IPS-18c (cell line): ENCODE data around the gene SPINDOC.
"Not testable (repeated sequence)": the region's sequence is repeated elsewhere in the genome, so short reads cannot be mapped to it uniquely, and the experiment has no call there.

Source experiments
- H3K4me3 ChIP-seq: 2 replicates; pipeline ENCODE4 v1.7.0; 2013; ENCODE audit warnings: low read depth, mild to moderate bottlenecking, low read length, moderate library complexity; ENCODE audit not compliant: insufficient read depth
- H3K9me3 ChIP-seq: one replicate; pipeline ENCODE4 v1.6.1; 2013; ENCODE audit warnings: mild to moderate bottlenecking, low read length, moderate library complexity; ENCODE audit not compliant: control insufficient read depth, insufficient read depth

SPINDOC gene

GRCh38 chr11:63779039-63779438 lies 34.2 kb upstream of the SPINDOC start:
- Histone ChIP-seq H3K4me3 (no peak overlapping the region), H3K9me3 (no peaks in the 10 kb centered on the region)

GRCh38 chr11:63782749-63783148 lies 30.5 kb upstream of the SPINDOC start:
- Histone ChIP-seq H3K9me3 (no peaks in the 10 kb centered on the region), H3K4me3 (no peak overlapping the region)

DNA sequence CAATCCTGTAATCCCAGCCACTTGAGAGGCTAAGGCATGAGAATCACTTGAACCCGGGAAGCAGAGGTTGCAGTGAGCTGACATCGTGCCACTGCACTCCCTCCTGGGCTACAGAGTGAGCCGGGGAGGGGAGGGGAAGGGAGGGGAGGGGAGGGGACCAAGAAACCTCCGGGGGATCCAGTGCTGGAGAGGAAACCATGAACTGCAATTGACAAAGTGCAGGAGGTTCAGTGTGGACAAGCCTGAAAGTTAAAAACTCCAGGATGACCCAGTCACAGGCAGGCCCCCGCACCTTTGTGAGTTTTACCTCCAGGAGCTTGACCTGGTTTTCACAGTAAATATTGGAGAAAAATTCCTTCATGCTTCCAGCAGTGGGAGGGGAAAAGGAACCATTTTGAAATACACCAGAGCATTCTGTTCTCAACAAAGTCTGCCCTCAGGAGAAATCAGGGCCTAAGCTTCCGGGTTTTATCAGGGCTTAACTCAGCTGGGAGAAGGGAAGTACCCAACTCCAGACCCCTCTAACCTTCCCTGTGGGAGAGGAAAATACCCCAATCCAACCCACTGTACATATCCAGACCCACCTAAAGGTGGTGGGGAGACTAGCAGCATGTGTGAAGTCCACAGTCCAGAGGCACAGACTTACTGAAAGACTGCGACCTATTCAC lies 29.2 kb upstream of the SPINDOC start:
- no peak overlapping the region for H3K4me3 ChIP-seq
- no peaks in the 10 kb centered on the region for H3K9me3 ChIP-seq

DNA sequence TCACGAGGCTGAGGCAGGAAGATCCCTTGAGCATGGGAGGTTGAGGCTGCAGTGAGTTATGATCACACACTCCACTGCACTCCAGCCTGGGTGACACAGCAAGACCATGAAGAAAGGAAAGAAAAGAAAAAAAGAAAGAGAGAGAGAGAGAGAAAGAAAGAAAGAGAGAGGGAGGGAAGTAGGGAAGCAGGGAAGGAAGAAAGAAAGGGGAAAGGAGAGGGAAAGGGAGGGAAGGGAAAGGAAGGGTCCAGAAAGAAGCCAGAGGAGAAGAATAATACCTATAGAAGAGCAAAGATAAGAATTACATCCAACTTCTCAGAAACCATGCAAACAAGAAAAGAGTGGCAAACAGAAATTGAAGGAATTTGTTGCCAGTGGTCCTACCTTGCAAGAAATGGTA lies 27.4 kb upstream of the SPINDOC start:
- Histone ChIP-seq H3K4me3 (no peak overlapping the region), H3K9me3 (no peaks in the 10 kb centered on the region)

DNA sequence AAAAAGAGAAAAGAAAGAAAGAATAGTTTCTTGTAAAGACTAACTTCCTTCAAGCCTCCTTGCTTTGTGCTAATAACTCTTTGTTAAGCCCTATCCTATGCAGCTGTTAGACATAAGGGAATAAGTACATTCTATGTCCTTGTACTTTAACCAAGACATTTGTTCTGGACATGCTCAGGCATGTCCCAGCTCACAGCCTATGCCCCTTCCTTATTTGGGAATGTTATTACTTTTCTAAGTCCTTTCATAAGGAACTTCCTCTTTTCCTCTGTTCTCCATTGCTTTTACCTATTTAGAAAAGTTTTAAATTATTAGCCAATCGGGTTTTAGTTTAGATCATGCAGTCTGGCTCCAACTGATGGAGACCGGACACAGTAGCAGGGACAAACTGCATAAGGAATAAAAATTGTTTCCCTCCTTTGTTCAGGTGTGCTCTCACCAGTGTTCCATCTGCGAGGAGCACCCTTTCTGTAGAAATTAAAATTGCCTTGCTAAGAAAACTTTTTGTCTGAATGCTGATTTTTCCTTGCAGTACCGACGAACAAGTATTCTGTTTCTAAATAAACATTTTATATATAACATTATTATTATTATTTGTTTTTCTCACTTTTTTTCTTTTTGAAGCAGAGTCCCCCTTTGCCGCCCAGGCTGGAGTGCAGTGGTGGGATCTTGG lies 21.6 kb upstream of the SPINDOC start:
- H3K9me3 ChIP-seq, result peaks cover 7% of the 10 kb centered on the region
- no peak overlapping the region for H3K4me3 ChIP-seq

- Histone ChIP-seq H3K4me3 (no peak overlapping the region), H3K9me3 (peaks cover 7% of the 10 kb centered on the region)
Measured at GRCh38 chr11:63793161-63793560, 20.1 kb upstream of the SPINDOC start.

DNA sequence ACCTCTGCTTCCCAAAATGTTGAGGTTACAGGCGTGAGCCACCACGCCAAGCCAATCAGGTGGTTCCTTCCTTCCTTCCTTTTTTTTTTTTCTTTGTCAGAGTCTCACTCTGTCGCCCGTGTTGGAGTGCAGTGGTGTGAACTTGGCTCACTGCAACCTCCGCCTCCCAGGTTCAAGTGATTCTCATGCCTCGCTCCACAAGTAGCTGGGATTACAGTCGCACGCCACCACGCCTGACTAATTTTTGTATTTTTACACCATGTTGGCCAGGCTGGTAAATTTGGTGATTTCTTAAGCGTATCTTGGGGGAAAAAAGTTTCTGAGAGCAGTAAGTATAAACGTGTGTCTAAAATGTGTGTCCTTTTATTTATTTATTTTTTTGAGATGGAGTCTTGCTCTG lies 18.2 kb upstream of the SPINDOC start:
- Histone ChIP-seq H3K4me3 (no peak overlapping the region), H3K9me3 (peaks cover 7% of the 10 kb centered on the region)

DNA sequence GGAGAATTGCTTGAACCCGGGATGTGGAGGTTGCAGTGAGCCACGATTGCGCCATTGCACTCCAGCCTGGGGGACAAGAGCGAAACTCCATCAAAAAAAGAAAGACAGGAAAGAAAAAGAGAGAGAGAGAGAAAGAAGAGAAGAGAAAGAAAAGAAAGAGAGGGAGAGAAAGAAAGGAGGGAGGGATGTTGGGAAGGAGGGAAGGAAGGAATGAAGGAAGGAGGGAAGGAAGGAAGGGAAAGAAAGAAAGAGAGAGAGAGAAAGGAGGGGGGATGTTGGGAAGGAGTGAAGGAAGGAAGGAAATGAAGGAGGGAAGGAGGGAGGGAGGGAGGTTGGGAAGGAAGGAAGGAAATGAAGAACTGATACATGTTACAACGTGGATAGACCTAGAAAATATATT lies 12.3 kb upstream of the SPINDOC start:
- H3K9me3 ChIP-seq, result no peaks in the 10 kb centered on the region
- no peak overlapping the region for H3K4me3 ChIP-seq

GRCh38 chr11:63802637-63803414 lies 10.4 kb upstream of the SPINDOC start:
- Histone ChIP-seq H3K4me3 (no peak overlapping the region), H3K9me3 (no peaks in the 10 kb centered on the region)

- Histone ChIP-seq H3K9me3 (no peaks in the 10 kb centered on the region), H3K4me3 (no peak overlapping the region)
Measured at GRCh38 chr11:63804259-63804658, 9.0 kb upstream of the SPINDOC start.

GRCh38 chr11:63805844-63806415 lies 7.3 kb upstream of the SPINDOC start:
- no peaks in the 10 kb centered on the region for H3K9me3 ChIP-seq
- no peak overlapping the region for H3K4me3 ChIP-seq

DNA sequence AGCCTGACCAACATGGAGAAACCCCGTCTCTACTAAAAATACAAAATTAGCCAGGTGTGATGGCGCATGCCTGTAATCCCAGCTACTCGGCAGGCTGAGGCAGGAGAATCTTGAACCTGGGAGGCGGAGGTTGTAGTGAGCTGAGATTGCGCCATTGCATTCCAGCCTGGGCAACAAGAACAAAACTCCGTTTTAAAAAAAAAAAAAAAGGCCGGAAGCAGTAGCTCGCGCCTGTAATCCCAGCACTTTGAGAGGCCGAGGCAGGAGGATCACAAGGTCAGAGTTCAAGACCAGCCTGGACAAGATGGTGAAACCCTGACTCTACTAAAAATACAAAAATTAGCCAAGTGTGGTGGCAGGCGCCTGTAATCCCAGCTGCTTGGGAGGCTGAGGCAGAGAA lies 2.9 kb upstream of the SPINDOC start:
- H3K9me3 ChIP-seq, result not testable (repeated sequence)

GRCh38 chr11:63811522-63811921 lies 1.7 kb upstream of the SPINDOC start:
- no peaks in the 10 kb centered on the region for H3K9me3 ChIP-seq
- no peak overlapping the region for H3K4me3 ChIP-seq

More for the DNA sequence above, 2.9 kb upstream of the SPINDOC start:
- not testable (repeated sequence) for H3K4me3 ChIP-seq

GRCh38 chr11:63813563-63814382 lies 517 bp downstream of the SPINDOC start:
- H3K4me3 ChIP-seq, result peak overlapping the region; percentile 94
- H3K9me3 ChIP-seq, result no peaks in the 10 kb centered on the region

GRCh38 chr11:63814383-63814736 lies 1.1 kb downstream of the SPINDOC start:
- Histone ChIP-seq H3K9me3 (no peaks in the 10 kb centered on the region), H3K4me3 (peak overlapping the region; percentile 94)

- no peaks in the 10 kb centered on the region for H3K9me3 ChIP-seq
- no peak overlapping the region for H3K4me3 ChIP-seq
Measured at GRCh38 chr11:63816166-63816565, 2.9 kb downstream of the SPINDOC start.

GRCh38 chr11:63816732-63817131 lies 3.5 kb downstream of the SPINDOC start:
- no peaks in the 10 kb centered on the region for H3K9me3 ChIP-seq

More at GRCh38 chr11:63816732-63817131, 3.5 kb downstream of the SPINDOC start:
- H3K4me3 ChIP-seq, result no peak overlapping the region
